HEK293T (cell line): ENCODE results near the gene SUGP1.

Experiments used
- ARNT ChIP-seq: fragments of 450-650 bp; IDR thresholded peaks from 2 replicates; pipeline ENCODE4 v1.6.1; 2017; ENCODE audit warnings: mild to moderate bottlenecking
- BHLHE40 ChIP-seq: fragments of 450-650 bp; IDR thresholded peaks from 2 replicates; pipeline ENCODE4 v1.6.1; 2016; ENCODE audit warnings: mild to moderate bottlenecking, moderate library complexity, borderline replicate concordance
- ELF4 ChIP-seq: fragments of 450-650 bp; IDR thresholded peaks from 2 replicates; pipeline ENCODE4 v1.6.1; 2017; ENCODE audit warnings: antibody characterized with exemption
- FOXA1 ChIP-seq: fragments of 450-650 bp; IDR thresholded peaks from 2 replicates; pipeline ENCODE4 v1.6.1; 2016; ENCODE audit warnings: mild to moderate bottlenecking
- FOXM1 ChIP-seq: fragments of 450-650 bp; IDR thresholded peaks from 2 replicates; pipeline ENCODE4 v1.6.1; 2017; ENCODE audit warnings: mild to moderate bottlenecking, borderline replicate concordance
- LEF1 ChIP-seq: fragments of 450-650 bp; IDR thresholded peaks from 2 replicates; pipeline ENCODE4 v1.6.1; 2017; ENCODE audit warnings: mild to moderate bottlenecking, borderline replicate concordance
- NFRKB ChIP-seq: fragments of 450-650 bp; IDR thresholded peaks from 2 replicates; pipeline ENCODE4 v1.6.1; 2016; ENCODE audit warnings: mild to moderate bottlenecking, moderate library complexity
- PKNOX1 ChIP-seq: fragments of 450-650 bp; IDR thresholded peaks from 2 replicates; pipeline ENCODE4 v1.6.1; 2016
- TARDBP ChIP-seq: fragments of 450-650 bp; IDR thresholded peaks from 2 replicates; pipeline ENCODE4 v1.6.1; 2016
- ZNF384 ChIP-seq: fragments of 450-650 bp; IDR thresholded peaks from 2 replicates; pipeline ENCODE4 v1.6.1; 2016

DNA sequence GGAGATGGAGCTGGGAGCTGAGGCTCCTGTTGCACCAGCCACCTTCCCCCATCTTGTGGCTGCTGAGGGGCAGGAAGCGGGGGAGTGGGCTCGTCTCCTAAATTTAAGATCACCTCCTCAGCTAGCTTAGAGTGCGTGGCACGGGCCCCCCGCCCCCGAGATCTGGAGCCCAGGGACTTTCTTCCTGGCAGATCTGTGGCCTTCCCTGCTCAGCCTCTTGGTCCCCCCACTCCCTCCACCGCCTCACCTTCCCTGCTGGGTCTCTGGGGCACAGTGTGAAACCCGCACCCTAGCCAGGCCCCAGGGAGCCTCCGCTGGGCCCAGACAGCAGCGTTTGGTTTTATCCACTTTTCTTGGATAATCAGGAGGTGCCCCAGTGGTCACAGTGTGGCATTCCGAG lies 36.2 kb upstream of the SUGP1 start:
- no peak for TF ChIP-seq TARDBP
- no peak for TF ChIP-seq BHLHE40
- no peak for TF ChIP-seq NFRKB
- TF ChIP-seq ZNF384: no peak
- no peak for TF ChIP-seq FOXM1
- no peak for TF ChIP-seq ARNT
- no peak for TF ChIP-seq PKNOX1
- TF ChIP-seq LEF1: no peak
- no peak for TF ChIP-seq ELF4
- TF ChIP-seq FOXA1: no peak
